Right lobe of liver (tissue), 4 donors: ENCODE data around the gene FCRLA.

Experiments
- CTCF ChIP-seq, 4 donors: fragments of 200-600 bp in 3 of 4; fragments of 450-650 bp in 1 of 4; IDR thresholded peaks; one replicate each; pipeline versions ENCODE4 v1.5.1 to v1.8.0; 2016 to 2022; ENCODE audit warnings: antibody characterized with exemption in 4 of 4, mild to moderate bottlenecking in 2 of 4
- POLR2A ChIP-seq: fragments of 450-650 bp; IDR thresholded peaks from one replicate; pipeline ENCODE4 v1.6.1; 2017; ENCODE audit warnings: antibody characterized with exemption, mild to moderate bottlenecking
- donor health status: DM: no; HTN: no; CAD: no.
- donor health status: DM: no; HTN: no; CAD: no.
- donor health status: DM: no; HTN: yes; CAD: no.

GRCh38 chr1:161739865-161740566 is 33.0 kb downstream of the FCRLA start:
- TF ChIP-seq CTCF (IDR thresholded peaks at IDR 0.05) (no peak), POLR2A (no peak)
